HL-60/S4 (cell line): Measurements from ENCODE around the gene FBRS.
"Not testable (repeated sequence)": the region's sequence is repeated elsewhere in the genome, so short reads cannot be mapped to it uniquely, and the experiment has no call there.

Experiments
- in situ Hi-C: fragments of 300-500 bp; cut with MboI; formaldehyde crosslinking; loops from 2 replicates; pipeline ENCODE4 v1.14.3; 2022; ENCODE audit warnings: low sequenced_read_pairs

Gene FBRS

DNA sequence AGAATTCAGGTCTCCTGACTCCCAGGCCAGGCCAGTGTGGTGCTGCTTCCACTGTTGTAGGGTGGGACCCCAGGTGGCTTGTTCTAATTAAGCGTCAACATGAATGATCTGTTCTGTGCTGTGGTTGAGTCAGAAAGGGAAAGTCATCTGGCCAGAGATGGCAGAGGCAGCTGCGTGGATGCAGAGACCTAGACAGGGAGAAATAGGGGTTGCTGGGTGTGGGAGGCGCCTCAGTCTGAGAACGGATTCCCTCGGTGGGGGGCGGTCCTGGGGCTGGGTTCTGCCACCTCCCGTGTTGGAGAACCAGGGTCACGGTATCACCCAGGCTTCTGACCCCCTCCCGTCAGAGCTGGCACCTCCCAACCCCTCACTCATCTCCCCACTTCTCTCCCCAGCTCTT is 5.6 kb downstream of the FBRS start:
- in situ Hi-C loops: no loop called here

DNA sequence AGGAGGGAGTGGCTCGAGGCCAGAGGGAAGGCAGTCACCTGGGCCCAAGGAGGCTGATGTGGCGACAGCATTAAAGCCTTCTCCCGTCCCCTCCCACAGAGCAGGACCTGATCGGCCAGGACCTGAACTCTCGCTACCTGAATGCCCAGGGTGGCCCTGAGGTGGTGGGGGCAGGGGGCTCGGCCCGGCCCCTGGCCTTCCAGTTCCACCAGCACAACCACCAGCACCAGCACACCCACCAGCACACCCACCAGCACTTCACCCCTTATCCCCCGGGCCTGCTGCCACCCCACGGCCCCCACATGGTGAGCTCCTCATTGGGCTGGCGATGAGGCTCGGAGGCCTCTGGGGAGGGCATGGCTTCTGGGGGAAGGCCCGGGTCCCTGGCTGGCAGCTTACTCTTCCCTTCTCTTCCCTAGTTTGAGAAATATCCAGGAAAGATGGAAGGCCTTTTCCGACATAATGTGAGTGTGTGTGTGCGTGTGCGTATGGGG is 6.4 kb downstream of the FBRS start:
- in situ Hi-C loops: no loop called here

DNA sequence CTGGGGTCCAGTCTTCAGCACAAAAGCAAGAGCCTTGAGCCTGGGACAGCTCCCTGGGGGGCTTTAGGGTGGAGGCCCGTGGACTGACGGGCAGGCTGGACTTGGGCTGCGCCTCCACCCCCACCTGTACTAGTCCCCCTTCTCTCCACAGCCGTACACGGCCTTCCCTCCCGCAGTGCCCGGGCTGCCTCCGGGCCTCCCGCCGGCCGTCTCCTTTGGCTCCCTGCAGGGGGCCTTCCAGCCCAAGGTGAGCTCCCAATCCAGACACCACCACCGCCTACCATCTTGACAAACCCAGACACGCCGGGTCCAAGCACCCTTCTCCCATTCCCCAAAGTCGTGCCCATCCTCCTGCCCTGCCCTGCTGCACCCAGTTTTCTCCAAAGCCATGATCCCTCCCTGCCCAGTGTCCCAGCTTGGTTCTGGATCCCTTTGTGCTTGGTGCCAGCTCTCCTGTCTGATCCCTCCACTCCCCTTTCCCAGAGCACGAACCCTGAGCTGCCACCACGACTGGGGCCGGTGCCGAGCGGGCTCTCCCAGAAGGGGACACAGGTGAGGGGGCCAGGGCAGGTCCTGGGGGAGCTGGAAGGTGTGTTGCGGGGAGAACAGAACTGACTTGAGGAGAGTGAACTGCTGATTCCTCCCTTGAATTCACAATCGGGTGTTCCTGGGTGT is 7.1 kb downstream of the FBRS start:
- in situ Hi-C loops: no loop called here

DNA sequence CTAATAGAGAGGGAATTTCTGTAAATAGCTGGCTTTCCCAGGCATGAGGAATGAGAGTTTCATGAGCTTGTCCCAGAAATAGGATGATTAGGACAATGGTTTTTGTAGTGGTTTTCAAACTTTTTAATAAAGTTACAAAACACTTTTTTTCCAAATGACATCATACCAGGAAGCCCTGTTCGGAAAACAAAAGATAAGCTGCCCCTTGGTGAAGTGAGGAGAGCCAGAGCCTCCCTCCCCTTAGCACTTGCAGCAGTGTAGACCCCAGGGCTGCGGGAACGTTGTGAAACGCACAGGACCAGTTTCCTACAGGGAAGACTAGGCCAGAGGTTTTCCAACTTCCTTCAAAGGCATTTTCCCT is 7.6 kb downstream of the FBRS start:
- in situ Hi-C loops: no loop called here

DNA sequence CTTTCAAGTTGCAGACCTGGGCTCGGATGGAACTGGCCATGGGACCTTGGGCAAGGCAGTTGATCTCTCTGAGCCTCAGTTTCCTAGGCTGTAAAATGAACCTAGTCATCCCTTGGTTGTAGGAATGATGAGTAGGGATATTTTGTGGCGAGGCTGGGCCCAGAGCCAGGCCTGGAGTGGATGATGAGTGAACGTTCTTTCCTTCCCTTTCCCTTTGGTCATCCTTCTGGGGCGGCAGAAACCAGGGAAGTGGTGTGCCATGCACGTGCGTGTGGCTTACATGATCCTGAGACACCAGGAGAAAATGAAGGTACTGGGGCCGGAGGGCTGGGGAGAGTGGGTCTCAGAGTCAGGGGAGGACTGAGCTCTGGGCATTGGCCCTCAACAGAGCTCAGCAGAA is 8.4 kb downstream of the FBRS start:
- in situ Hi-C loops: no loop called here

DNA sequence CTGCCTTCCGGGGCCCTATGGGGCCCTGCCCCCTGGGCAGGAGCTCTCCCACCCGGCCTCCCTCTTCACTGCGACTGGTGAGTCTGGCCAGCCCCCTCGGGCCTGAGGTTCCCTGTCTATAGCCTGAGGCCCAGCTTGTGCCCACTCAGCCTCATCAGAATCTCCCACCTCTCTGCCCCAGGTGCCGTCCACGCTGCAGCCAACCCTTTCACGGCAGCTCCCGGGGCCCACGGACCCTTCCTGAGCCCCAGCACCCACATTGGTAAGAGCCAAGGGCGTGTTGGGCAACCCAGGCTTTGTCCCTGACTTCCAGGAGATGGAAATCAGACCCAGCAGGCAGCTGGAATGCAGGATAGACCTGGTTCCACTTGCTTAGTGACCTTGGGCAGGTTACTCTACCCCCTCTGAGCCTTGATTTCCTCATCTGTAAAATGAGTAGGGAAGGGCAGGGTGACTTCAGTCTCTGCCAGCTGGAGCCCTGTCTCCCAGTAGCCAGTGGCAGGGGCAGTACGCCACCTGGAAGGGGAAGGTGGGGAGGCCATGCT is 9.2 kb downstream of the FBRS start:
- in situ Hi-C loops: no loop called here

DNA sequence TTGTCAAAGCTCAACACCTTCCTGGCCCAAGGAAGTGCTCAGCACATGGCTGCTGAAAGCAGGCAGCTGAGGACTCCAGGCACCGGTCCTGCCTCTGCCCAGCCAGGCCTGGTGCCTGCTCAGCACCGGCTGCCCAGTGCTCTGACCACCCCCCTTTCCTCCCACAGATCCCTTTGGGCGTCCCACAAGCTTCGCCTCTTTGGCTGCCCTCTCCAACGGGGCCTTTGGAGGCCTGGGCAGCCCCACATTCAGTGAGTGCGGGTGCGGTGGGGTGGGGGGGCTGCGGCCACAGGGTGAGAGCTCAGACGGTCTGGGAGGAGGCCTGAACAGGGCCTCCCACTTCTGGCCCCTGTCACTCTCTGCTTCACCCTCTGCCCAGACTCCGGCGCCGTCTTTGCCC is 10.2 kb downstream of the FBRS start:
- in situ Hi-C loops: no loop called here

DNA sequence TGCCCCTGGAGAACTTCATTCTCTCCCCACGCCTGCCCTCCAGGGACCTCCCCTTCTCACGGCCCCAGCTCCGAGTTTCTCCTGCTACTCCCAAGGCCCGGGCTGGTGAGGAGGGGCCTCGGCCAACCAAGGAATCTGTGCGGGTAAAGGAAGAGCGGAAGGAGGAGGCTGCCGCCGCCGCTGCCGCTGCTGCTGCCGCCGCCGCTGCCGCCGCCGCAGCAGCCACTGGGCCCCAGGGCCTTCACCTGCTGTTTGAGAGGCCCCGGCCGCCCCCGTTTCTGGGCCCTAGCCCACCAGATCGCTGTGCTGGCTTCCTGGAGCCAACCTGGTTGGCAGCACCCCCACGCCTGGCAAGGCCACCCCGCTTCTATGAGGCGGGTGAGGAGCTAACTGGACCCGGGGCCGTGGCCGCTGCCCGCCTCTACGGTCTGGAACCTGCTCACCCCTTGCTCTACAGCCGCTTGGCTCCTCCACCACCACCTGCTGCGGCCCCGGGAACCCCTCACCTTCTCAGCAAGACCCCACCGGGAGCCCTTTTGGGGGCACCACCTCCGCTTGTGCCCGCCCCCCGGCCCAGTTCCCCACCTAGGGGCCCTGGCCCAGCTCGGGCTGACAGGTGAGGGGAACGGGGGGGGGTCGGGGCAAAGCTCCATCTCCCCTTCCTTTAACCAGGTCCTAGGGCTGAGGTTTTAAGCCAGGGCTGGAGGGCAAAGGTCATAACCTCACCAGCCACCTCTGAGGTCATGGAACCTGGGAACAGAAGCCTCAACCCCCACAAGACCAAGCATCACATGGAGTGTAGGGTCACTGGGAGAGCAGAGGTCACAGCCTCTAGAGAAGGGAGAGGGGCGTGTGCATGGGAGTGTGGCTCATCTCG is 11.0 kb downstream of the FBRS start:
- in situ Hi-C loops: no loop called here

DNA sequence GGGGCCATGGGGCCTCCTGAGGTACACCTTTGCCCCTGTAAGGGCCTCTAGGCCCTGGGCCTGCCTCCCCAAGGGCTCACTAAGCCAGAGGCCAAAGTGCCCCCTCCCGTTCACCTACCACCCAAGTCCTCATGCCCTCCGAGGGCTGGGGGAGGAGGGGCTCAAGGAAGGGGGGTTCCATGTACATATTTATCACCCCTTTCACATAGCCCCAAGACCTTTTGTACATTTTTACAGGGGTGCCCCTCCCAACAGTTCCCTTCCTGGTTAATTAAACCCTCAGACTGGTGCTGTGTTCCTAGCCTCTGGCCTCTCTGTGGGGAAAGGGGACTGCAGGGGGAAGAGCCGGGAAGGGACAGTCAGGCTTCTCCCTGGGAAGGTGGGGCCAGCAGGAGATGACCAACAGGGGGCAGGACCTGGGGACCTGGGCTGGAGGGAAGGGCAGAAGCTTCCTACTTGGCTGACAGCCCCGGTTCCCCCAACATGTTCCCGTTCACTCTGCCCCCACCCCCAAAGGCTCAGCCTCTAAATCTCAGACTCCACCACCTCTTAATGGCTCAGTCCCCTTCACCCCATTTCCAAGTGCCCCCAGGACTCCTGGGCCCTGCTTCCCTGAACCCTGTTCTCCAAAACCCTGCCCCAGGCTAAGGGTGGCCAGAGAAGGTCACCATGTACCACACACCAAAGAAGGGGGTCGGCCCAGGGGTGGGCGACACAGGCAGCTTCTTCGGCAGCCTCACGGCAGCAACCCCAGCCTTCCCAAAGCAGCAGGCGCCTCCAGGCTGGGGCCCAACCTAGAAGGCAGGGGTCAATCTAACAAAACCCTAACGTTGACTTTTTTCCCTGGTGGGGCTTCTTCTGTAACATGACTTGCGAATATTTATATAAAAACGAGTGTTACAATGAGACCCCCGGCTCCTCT is 11.9 kb downstream of the FBRS start:
- in situ Hi-C loops: no loop called here

DNA sequence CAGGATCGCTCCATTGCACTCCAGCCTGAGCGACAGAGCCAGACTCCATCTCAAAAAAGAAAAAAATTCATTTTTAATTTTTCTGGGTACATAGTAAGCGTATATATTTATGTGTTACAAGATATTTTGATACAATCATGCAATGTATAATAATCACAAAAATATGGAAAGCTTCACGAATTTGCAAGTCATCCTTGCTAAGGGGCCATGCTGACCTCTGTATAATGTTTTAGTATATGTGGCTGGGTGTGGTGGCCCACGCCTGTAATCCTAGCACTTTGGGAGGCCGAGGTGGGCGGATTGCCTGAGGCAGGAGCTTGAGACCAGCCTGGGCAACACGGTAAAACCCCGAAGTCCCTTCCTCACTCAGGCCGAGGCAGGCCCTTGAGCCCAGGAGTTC is 16.9 kb downstream of the FBRS start:
- in situ Hi-C loops: no loop called here

DNA sequence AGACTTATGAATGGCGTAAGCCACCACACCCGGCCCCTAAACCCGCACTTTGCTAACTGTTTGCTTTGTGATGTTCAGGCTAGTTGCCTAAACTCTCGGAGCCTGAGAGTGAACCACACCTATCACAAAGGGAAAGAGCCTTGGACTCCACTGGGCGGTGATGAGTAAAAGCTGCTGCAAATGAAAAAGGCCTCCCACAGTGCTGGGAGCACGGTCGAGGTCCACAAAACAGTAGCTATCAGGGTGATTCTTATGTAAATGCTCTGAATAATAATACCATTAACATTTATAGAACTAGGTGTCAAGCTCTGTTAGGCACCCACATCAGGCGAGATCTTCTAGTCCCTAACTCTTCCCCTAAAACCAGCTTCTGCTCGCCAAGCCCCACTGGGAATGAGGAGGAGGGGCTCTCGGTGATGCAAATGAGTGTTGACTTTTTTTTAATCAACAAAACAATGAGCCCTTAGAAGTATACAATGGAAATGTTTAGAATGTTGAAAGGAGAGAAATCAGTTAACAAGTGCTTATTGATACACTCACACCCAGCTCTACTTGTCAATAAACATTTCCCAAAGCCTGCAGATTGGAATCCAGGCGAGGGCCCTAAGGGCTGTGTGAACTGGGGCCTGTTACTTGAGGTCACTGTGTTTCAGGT is 19.8 kb downstream of the FBRS start:
- in situ Hi-C loops: no loop called here

DNA sequence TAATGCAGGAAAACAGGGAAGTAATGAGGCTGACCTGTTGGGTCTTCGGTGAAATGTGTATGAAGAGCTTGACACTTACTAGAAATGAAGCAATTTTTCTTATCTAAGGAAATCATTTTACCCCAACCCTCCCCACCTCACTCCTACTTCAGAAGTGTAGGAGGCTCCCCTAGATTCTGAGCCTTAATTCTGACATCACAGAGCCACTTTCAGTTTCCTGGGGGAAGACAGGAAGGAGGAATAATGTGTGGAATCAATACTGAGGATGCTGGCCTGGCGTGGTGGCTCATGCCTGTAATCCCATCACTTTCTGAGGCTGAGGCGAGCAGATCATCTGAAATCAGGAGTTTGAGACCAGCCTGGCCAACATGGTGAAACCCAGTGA is 20.3 kb downstream of the FBRS start:
- in situ Hi-C loops: no loop called here

DNA sequence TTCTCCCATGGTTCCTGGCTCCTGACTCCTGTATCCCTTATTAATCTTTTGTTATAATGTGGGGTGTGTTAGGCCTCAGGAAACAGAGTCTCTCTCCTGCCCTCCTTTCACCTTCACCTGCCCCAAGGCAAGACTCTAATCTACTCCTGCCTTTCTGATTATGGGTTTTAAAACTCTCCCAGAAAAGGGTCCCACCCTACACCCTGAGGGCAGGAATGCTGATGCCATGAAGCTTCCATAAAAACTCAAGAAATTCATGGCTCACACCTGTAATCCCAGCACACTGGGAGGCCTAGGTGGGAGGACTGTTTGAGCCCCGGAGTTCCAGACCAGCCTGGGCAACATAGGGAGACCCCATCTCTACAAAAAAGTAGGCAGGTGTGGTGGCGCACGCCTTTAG is 22.1 kb downstream of the FBRS start:
- in situ Hi-C loops: no loop called here

DNA sequence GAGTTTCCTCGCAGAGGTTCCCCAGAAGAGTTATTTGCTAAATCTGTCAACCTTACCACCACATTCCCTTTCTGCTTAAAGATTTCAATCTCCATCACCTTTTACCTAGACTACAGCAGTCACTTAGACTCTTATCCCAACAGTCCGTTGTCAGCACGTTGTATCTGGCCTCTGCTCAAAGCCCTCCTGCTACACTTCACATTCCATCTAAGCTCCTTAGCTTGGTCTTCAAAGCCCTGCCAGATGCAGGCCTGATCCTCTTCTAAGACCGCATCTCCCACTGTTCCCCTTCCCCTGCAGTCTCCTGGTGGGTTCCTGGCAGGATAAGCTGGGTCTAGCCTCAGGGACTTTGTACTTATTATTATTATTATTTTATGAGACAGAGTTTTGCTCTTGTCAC is 30.5 kb downstream of the FBRS start:
- in situ Hi-C loops: no loop called here

DNA sequence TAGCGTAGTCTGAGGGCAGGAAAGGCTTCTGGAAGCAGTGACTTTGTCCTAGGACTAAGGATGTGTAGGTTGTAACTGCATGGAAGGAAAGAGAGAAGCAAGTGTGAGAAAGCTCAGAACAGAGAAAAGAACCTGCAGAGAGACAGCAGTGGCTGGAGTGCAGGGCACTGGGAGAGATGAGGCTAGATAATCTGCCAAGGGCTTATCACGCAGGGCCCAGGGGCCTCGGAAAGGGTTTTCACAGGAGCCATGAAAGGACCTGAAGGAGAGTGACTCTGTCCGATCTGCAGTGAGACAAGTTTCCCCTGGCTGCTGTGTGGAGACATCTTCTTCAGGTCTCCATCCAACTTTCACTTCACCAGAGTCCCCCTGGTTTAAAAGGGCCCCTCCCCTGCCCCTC is 33.7 kb downstream of the FBRS start:
- in situ Hi-C loops: no loop called here

DNA sequence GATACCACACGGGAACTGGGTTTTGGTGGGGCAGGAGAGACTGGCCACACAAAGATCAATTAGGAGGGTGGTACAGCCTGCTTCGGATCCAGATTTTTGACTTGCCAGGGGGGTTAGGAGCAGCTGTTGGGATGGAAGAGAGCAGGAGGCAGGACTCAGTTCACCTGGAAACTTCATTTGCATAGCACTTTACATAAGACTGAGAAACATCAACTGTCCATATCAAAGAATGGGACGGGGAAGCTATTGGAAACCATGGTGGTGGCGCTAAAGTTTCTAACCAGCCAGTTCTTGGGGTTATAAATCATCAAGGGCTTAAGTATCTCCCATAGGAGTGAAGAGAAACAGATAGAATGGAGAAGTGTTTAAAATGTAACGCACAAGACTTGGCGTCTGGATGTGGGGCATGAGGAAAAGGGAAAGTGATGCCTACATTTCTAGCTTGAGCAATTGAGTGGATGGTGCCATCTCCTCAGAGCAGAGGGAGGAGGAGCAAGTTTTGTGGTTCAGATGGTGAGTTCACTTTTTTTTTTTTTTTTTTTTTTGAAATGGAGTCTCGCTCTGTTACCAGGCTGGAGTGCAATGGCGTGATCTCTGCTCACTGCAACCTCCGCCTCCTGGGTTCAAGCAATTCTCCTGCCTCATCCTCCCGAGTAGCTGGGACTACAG is 34.3 kb downstream of the FBRS start:
- in situ Hi-C loops: no loop called here

DNA sequence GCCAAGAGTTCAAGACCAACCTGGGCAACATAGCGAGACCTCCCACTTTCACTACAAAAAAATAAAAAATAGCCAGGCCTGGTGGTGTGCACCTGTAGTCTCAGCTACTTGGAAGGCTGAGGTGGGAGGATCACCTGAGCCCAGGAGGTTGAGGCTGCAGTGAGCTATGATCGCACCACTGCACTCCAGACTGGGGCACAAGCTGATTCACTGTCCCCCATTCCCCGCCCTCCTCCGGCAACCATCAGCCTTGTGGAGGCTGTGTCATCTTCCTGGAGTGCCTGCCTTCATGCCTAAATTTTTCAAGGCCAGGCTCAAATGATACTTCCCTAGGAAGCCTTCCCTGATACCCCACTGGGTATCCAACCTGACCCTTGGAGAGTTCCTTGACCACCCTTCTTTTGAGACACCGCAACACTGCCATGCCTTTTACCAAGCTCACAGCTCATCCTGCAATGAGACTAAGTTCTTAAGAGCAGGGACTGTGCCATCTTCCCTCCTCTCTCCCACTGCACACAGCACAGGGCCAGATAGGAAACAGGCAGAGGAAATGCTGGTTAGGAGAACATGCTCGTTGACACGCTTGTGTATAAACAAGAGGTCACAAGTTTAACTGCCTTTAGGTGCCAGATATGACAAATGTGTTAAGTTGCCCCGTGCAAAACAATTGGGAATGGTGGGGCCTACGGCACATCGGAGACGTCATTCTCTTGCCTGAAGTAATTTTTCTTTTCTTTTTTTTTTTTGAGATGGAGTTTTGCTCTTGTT is 36.9 kb downstream of the FBRS start:
- in situ Hi-C loops: no loop called here

DNA sequence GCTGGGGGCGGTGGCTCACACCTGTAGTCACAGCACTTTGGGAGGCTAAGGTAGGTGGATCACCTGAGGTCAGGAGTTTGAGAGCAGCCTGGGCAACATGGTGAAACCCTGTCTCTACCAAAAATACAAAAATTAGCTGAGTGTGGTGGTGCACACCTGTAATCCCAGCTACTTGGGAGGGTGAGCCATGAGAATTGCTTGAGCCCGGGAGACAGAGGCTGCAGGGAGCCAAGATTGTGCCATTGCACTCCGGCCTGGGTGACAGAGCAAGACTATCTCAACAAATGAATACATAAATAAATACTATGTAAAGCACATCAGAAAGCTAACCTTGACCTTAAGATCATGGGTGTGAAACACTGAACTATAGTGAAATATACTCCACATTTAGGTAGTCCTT is 38.4 kb downstream of the FBRS start:
- in situ Hi-C loops: not testable (repeated sequence)
